Panc1 (cell line): ENCODE results near the gene NRG2. TPM values are rescaled to one million over a fixed set of nuclear protein-coding genes. Genes with fewer than 3 reads are reported as not detected.

ENCODE experiments used
- ATAC-seq: fragments of 200-7000 bp; cut with Tn5 transposase; 2 replicates; pipeline ENCODE4 v1.9.1; 2020; ENCODE audit warnings: mild to moderate bottlenecking, moderate library complexity
- BruUV-seq: library from RNA; stranded (reverse); fragments of 400-500 nt; replicated peaks from 2 replicates; lab custom pipeline; 2021; lab: Mats Ljungman, UMichigan
- CTCF ChIA-PET: fragments of 300-600 bp; sonication (Branson Sonifier 250); formaldehyde crosslinking; loops from one replicate; lab custom pipeline; 2022; ENCODE audit warnings: antibody characterized with exemption; lab: Charles Lee
- POLR2A ChIA-PET: fragments of 300-600 bp; sonication (Branson Sonifier 250); formaldehyde crosslinking; loops from one replicate; lab custom pipeline; 2022; ENCODE audit warnings: antibody characterized with exemption; lab: Charles Lee
- DNase-seq: peaks from one replicate; pipeline ENCODE4 v3.0.0-alpha.2; 2010; ENCODE audit warnings: low read depth, low spot score
- H3K27ac ChIP-seq: 2 replicates; pipeline ENCODE4 v1.5.1; 2011; ENCODE audit warnings: mild to moderate bottlenecking, low read length, inconsistent platforms
- H3K27me3 ChIP-seq: fragments of 200-500 bp; sonication (Bioruptor generic); 2 replicates; pipeline ENCODE4 v1.6.0; 2014; ENCODE audit warnings: low read length, inconsistent platforms; ENCODE audit not compliant: control insufficient read depth, insufficient read depth
- H3K36me3 ChIP-seq: fragments of 200-500 bp; sonication (Bioruptor generic); 2 replicates; pipeline ENCODE4 v1.5.1; 2014; ENCODE audit warnings: inconsistent platforms, mild to moderate bottlenecking, low read length, moderate library complexity; ENCODE audit not compliant: control insufficient read depth, insufficient read depth
- H3K4me1 ChIP-seq: 2 replicates; pipeline ENCODE4 v1.5.1; 2011; ENCODE audit warnings: inconsistent platforms, mild to moderate bottlenecking, low read length, moderate library complexity; ENCODE audit not compliant: control insufficient read depth, insufficient read depth
- H3K4me3 ChIP-seq, 2 experiments: 2 replicates each; pipeline ENCODE4 v1.5.1; 2011 to 2012; ENCODE audit warnings: low read depth in 2 of 2, low read length in 2 of 2, mild to moderate bottlenecking in 2 of 2, inconsistent platforms in 1 of 2, moderate library complexity in 1 of 2
- H3K9me3 ChIP-seq: fragments of 200-500 bp; sonication (Bioruptor generic); 2 replicates; pipeline ENCODE4 v1.5.1; 2014; ENCODE audit warnings: low read depth, mild to moderate bottlenecking, inconsistent platforms, low read length, moderate library complexity; ENCODE audit not compliant: control insufficient read depth, insufficient read depth
- POLR2AphosphoS5 ChIP-seq: IDR thresholded peaks from 2 replicates; pipeline ENCODE4 v1.6.1; 2012; ENCODE audit warnings: mild to moderate bottlenecking, low read depth, low read length, moderate library complexity
- SIN3A ChIP-seq: IDR thresholded peaks from 2 replicates; pipeline ENCODE4 v1.6.1; 2012; ENCODE audit warnings: low read depth, mild to moderate bottlenecking, low read length, moderate library complexity, borderline replicate concordance; ENCODE audit not compliant: insufficient read depth
- TCF7L2 ChIP-seq: IDR thresholded peaks from 2 replicates; pipeline ENCODE4 v1.6.1; 2011; ENCODE audit warnings: mild to moderate bottlenecking, low read depth, low read length, inconsistent platforms
- in situ Hi-C: cut with HindIII; loops from 2 replicates; pipeline ENCODE4 v1.10.0; 2016; ENCODE audit warnings: low sequenced_read_pairs, low pct_unique_long_range_greater_than_20kb
- intact Hi-C: fragments of 100-400 bp; cut with micrococcal nuclease; formaldehyde crosslinking; loops from one replicate; pipeline ENCODE4 v1.10.0; 2022; ENCODE audit not compliant: unreplicated experiment
- total RNA-seq: library from RNA; stranded (reverse); gene quantifications from one replicate; pipeline ENCODE4 v1.2.1, GENCODE V29; 2021; ENCODE audit not compliant: unreplicated experiment
- TF ChIP-seq, protein P1 (sequence below): fragments of 450-650 bp; IDR thresholded peaks from 2 replicates; pipeline ENCODE4 v1.5.1; 2017; ENCODE audit warnings: mild to moderate bottlenecking
- TF ChIP-seq, protein P2 (sequence below), 2 experiments: IDR thresholded peaks; 2 replicates each; pipeline ENCODE4 v1.6.1; 2011 to 2012; ENCODE audit warnings: low read depth in 2 of 2, control low read depth in 1 of 2, low read length in 1 of 2, mild to moderate bottlenecking in 1 of 2, moderate library complexity in 1 of 2; ENCODE audit not compliant: insufficient read depth in 1 of 2

NRG2 gene
- total RNA-seq, 1 experiment from 2014 or later, result 20.2 TPM

DNA sequence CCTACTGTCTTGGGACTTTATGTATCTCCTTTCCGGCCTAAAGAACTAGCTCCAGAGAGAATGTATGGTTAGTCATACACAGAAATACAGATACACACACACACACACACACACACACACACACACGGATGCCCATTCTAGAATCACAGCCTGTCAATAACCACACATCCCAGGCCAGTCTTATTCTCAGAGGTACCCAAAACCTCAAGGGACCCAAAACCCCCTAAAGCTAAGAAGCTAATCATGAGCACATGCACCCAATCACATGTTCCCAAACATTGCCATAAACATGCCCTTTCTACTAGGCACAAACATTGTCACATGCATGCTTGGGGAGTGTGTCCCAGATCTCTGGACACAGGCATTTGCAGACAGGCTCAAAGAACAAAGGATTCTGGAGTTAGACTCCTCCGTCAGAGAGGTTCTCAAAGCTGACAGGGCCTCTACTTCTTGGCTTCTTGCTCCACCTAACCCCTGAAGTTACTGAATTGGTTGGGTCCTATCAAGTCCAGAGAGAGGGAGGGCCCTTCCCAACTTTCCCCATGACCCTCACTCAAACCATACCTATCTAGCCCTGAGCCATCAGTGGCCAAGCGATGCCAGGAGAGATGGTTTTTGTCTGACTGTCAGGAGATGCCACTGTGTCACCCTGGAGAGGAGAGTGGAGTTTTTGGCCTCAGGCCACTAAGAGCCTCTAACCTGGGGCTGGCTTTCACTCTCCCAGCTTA is 78.7 kb downstream of the NRG2 start:
- Histone ChIP-seq H3K36me3 (no peaks in the 10 kb centered on the region), H3K9me3 (no peaks in the 10 kb centered on the region), H3K4me3 (no peak overlapping the region), H3K27ac (no peak overlapping the region), H3K4me1 (peaks cover 8% of the 10 kb centered on the region), H3K27me3 (no peaks in the 10 kb centered on the region)
- no peak for DNase-seq
- TF ChIP-seq POLR2AphosphoS5 (no peak), TCF7L2 (no peak), SIN3A (no peak)
- TF ChIP-seq, protein P1, sequence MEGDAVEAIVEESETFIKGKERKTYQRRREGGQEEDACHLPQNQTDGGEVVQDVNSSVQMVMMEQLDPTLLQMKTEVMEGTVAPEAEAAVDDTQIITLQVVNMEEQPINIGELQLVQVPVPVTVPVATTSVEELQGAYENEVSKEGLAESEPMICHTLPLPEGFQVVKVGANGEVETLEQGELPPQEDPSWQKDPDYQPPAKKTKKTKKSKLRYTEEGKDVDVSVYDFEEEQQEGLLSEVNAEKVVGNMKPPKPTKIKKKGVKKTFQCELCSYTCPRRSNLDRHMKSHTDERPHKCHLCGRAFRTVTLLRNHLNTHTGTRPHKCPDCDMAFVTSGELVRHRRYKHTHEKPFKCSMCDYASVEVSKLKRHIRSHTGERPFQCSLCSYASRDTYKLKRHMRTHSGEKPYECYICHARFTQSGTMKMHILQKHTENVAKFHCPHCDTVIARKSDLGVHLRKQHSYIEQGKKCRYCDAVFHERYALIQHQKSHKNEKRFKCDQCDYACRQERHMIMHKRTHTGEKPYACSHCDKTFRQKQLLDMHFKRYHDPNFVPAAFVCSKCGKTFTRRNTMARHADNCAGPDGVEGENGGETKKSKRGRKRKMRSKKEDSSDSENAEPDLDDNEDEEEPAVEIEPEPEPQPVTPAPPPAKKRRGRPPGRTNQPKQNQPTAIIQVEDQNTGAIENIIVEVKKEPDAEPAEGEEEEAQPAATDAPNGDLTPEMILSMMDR, result no peak
- TF ChIP-seq, protein P2, sequence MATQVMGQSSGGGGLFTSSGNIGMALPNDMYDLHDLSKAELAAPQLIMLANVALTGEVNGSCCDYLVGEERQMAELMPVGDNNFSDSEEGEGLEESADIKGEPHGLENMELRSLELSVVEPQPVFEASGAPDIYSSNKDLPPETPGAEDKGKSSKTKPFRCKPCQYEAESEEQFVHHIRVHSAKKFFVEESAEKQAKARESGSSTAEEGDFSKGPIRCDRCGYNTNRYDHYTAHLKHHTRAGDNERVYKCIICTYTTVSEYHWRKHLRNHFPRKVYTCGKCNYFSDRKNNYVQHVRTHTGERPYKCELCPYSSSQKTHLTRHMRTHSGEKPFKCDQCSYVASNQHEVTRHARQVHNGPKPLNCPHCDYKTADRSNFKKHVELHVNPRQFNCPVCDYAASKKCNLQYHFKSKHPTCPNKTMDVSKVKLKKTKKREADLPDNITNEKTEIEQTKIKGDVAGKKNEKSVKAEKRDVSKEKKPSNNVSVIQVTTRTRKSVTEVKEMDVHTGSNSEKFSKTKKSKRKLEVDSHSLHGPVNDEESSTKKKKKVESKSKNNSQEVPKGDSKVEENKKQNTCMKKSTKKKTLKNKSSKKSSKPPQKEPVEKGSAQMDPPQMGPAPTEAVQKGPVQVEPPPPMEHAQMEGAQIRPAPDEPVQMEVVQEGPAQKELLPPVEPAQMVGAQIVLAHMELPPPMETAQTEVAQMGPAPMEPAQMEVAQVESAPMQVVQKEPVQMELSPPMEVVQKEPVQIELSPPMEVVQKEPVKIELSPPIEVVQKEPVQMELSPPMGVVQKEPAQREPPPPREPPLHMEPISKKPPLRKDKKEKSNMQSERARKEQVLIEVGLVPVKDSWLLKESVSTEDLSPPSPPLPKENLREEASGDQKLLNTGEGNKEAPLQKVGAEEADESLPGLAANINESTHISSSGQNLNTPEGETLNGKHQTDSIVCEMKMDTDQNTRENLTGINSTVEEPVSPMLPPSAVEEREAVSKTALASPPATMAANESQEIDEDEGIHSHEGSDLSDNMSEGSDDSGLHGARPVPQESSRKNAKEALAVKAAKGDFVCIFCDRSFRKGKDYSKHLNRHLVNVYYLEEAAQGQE (IDR thresholded peaks at IDR 0.05; ENCODE audit: insufficient read depth in 1 of 2, low read depth in 2 of 2, low read length in 1 of 2), result no peak
- in situ Hi-C loops (no loop called here), intact Hi-C loops (no loop called here)
- BruUV-seq, result no TSS peak
- no peak for ATAC-seq
- ChIA-PET POLR2A (no interaction called here), CTCF (interaction anchor here (0.5 to 1.0 kb wide), 3 partner anchors 170 to 196 kb away, joined by 3 to 10 read pairs (median 3); no protein-coding TSS in a partner anchor)

DNA sequence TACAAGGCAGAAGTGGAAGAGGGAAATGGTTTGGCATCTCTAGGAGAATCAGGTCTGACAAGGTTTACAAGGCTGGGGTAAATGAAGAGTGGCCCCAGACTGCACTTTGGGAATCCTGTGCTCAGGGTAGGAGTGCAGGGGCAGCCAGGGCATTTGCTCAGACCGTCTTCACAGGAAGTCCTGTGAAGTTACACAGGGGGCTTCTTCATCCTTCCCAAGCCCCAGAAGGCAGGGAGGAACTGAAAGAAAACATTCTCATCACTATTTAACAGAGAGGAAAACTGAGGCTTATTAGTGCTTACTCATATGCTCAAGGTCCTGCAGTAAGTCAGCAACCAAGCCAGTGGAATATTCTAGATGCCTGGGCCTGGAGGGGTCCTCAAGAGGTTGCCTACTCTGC is 80.7 kb downstream of the NRG2 start:
- TF ChIP-seq, protein P2 (IDR thresholded peaks at IDR 0.05; ENCODE audit: insufficient read depth in 1 of 2, low read depth in 2 of 2, low read length in 1 of 2), result no peak
- TF ChIP-seq SIN3A (no peak), POLR2AphosphoS5 (no peak), TCF7L2 (no peak)
- TF ChIP-seq, protein P1, result no peak
- H3K36me3 ChIP-seq, result no peaks in the 10 kb centered on the region
- no peak for ATAC-seq
- intact Hi-C loops (no loop called here), in situ Hi-C loops (no loop called here)
- no peak overlapping the region for H3K27ac ChIP-seq
- no TSS peak for BruUV-seq
- no peaks in the 10 kb centered on the region for H3K27me3 ChIP-seq
- no peaks in the 10 kb centered on the region for H3K4me1 ChIP-seq
- no peak for DNase-seq
- no peak overlapping the region for H3K4me3 ChIP-seq
- no peaks in the 10 kb centered on the region for H3K9me3 ChIP-seq
- ChIA-PET CTCF (no interaction called here), POLR2A (no interaction called here)
